Epithelial cell of proximal tubule (primary cell): ENCODE data around the gene FOXA2. TPM values are rescaled to one million over a fixed set of nuclear protein-coding genes. Genes with fewer than 3 reads are reported as not detected.

Experiments used
- DNase-seq: peaks from one replicate; pipeline ENCODE4 v3.0.0-alpha.2; 2011; ENCODE audit warnings: low read depth
- H3K4me3 ChIP-seq: 2 replicates; pipeline ENCODE4 v1.5.1; 2011; ENCODE audit warnings: low read depth, mild to moderate bottlenecking, low read length
- CTCF ChIP-seq: conservative IDR thresholded peaks from 2 replicates; pipeline ENCODE4 v1.5.1; 2012; ENCODE audit warnings: low read depth, mild to moderate bottlenecking, low read length
- total RNA-seq: library from RNA; depleted of rRNA; stranded (reverse); fragments of >200 nt; gene quantifications from 2 replicates; pipeline ENCODE4 v1.2.3, GENCODE V29; 2015

FOXA2 gene
- total RNA-seq, 1 donor from 2014 or later: not detected

- no peak for DNase-seq
- TF ChIP-seq CTCF: no peak
- no peak overlapping the region for H3K4me3 ChIP-seq
Observed at GRCh38 chr20:22567944-22568871, 16.2 kb downstream of the FOXA2 start.

- TF ChIP-seq CTCF: no peak
- no peak for DNase-seq
- H3K4me3 ChIP-seq: no peak overlapping the region
Observed at GRCh38 chr20:22566876-22567658, 17.3 kb downstream of the FOXA2 start.

- no peak overlapping the region for H3K4me3 ChIP-seq
- TF ChIP-seq CTCF: no peak
- DNase-seq: no peak
Observed at GRCh38 chr20:22563062-22563965, 21.1 kb downstream of the FOXA2 start.

- no peak for DNase-seq
- no peak for TF ChIP-seq CTCF
Observed at GRCh38 chr20:22562620-22563019, 21.8 kb downstream of the FOXA2 start.

GRCh38 chr20:22561965-22562577, 22.3 kb downstream of the FOXA2 start:
- DNase-seq: no peak
- H3K4me3 ChIP-seq: no peak overlapping the region
- no peak for TF ChIP-seq CTCF

More at GRCh38 chr20:22562620-22563019, 21.8 kb downstream of the FOXA2 start:
- no peak overlapping the region for H3K4me3 ChIP-seq

GRCh38 chr20:22560817-22561216, 23.6 kb downstream of the FOXA2 start:
- no peak overlapping the region for H3K4me3 ChIP-seq
- no peak for TF ChIP-seq CTCF
- DNase-seq: no peak
